DND-41 (cell line): ENCODE data around the gene CNN3.

Source experiments
- ATAC-seq: fragments of 200-7000 bp; cut with Tn5 transposase; 3 replicates; pipeline ENCODE4 v1.9.1; 2021; ENCODE audit warnings: low read depth; ENCODE audit not compliant: insufficient read depth
- DNase-seq: peaks from one replicate; pipeline ENCODE4 v3.0.0-alpha.2; 2020
- H2AFZ ChIP-seq: 2 replicates; pipeline ENCODE4 v1.6.0; 2012; ENCODE audit warnings: low read depth, low read length
- H3K27ac ChIP-seq: 2 replicates; pipeline ENCODE4 v1.5.1; 2012; ENCODE audit warnings: low read length, inconsistent platforms
- H3K27me3 ChIP-seq: fragments of 200-600 bp; sonication (generic); 2 replicates; pipeline ENCODE4 v1.6.0; 2012; ENCODE audit warnings: low read length, mild to moderate bottlenecking, inconsistent platforms; ENCODE audit not compliant: insufficient read depth, poor library complexity
- H3K36me3 ChIP-seq: 2 replicates; pipeline ENCODE4 v1.5.1; 2012; ENCODE audit warnings: low read length, inconsistent platforms; ENCODE audit not compliant: insufficient read depth
- H3K4me1 ChIP-seq: 2 replicates; pipeline ENCODE4 v1.5.1; 2012; ENCODE audit warnings: mild to moderate bottlenecking, low read length; ENCODE audit not compliant: insufficient read depth
- H3K4me2 ChIP-seq: 2 replicates; pipeline ENCODE4 v1.6.0; 2012; ENCODE audit warnings: mild to moderate bottlenecking, moderate library complexity, low read length, inconsistent platforms; ENCODE audit not compliant: insufficient read depth
- H3K4me3 ChIP-seq, 2 experiments: fragments of 200-600 bp in 1 of 2; shearing (Covaris generic) in 1 of 2; 2 replicates each; pipeline ENCODE4 v1.5.1; 2012 to 2016; ENCODE audit warnings: inconsistent platforms in 2 of 2, low read length in 2 of 2, mild to moderate bottlenecking in 2 of 2, low read depth in 1 of 2, moderate library complexity in 1 of 2
- H3K79me2 ChIP-seq: 2 replicates; pipeline ENCODE4 v1.6.0; 2012; ENCODE audit warnings: low read length, inconsistent platforms; ENCODE audit not compliant: insufficient read depth
- H3K9ac ChIP-seq: 2 replicates; pipeline ENCODE4 v1.6.0; 2012; ENCODE audit warnings: low read depth, mild to moderate bottlenecking, inconsistent platforms, low read length, moderate library complexity
- H3K9me3 ChIP-seq: 2 replicates; pipeline ENCODE4 v1.5.1; 2012; ENCODE audit warnings: low read length, moderate library complexity, mild to moderate bottlenecking, inconsistent platforms; ENCODE audit not compliant: insufficient read depth, severe bottlenecking
- H4K20me1 ChIP-seq: 2 replicates; pipeline ENCODE4 v1.6.0; 2012; ENCODE audit warnings: low read length; ENCODE audit not compliant: insufficient read depth
- CTCF ChIP-seq: IDR thresholded peaks from 2 replicates; pipeline ENCODE4 v1.5.1; 2012; ENCODE audit warnings: borderline replicate concordance, low read length, moderate library complexity, mild to moderate bottlenecking; ENCODE audit not compliant: poor library complexity, severe bottlenecking; ENCODE audit errors: extremely low read depth
- EZH2 ChIP-seq: IDR thresholded peaks from 3 replicates; pipeline ENCODE4 v1.6.1; 2012; ENCODE audit warnings: borderline replicate concordance, low read depth, mild to moderate bottlenecking, moderate library complexity, low read length, inconsistent platforms; ENCODE audit not compliant: severe bottlenecking

The CNN3 gene

GRCh38 chr1:94971491-94971924 lies 44.6 kb upstream of the CNN3 start:
- Histone ChIP-seq H4K20me1 (no peaks in the 10 kb centered on the region), H3K27me3 (no peaks in the 10 kb centered on the region), H3K27ac (no peak overlapping the region), H3K4me1 (no peaks in the 10 kb centered on the region), H3K4me3 (no peak overlapping the region), H3K79me2 (no peaks in the 10 kb centered on the region), H3K36me3 (no peaks in the 10 kb centered on the region), H3K4me2 (no peak overlapping the region), H3K9ac (no peak overlapping the region), H2AFZ (no peak overlapping the region), H3K9me3 (no peaks in the 10 kb centered on the region)
- ATAC-seq (no peak), DNase-seq (no peak)
- TF ChIP-seq EZH2 (no peak), CTCF (no peak)

GRCh38 chr1:94970783-94971182 lies 43.9 kb upstream of the CNN3 start:
- Histone ChIP-seq H3K36me3 (no peaks in the 10 kb centered on the region), H3K27me3 (no peaks in the 10 kb centered on the region), H4K20me1 (no peaks in the 10 kb centered on the region), H3K4me3 (no peak overlapping the region), H3K9ac (no peak overlapping the region), H3K79me2 (no peaks in the 10 kb centered on the region), H3K4me2 (no peak overlapping the region), H3K9me3 (no peaks in the 10 kb centered on the region), H3K4me1 (no peaks in the 10 kb centered on the region), H2AFZ (no peak overlapping the region), H3K27ac (no peak overlapping the region)
- no peak for DNase-seq
- ATAC-seq = no peak
- TF ChIP-seq EZH2 = no peak
- TF ChIP-seq CTCF = no peak

- Histone ChIP-seq H4K20me1 (no peaks in the 10 kb centered on the region), H3K9ac (no peak overlapping the region), H3K9me3 (no peaks in the 10 kb centered on the region), H2AFZ (no peak overlapping the region), H3K4me1 (no peaks in the 10 kb centered on the region), H3K36me3 (no peaks in the 10 kb centered on the region), H3K27ac (no peak overlapping the region), H3K4me3 (no peak overlapping the region), H3K79me2 (no peaks in the 10 kb centered on the region), H3K27me3 (no peaks in the 10 kb centered on the region), H3K4me2 (no peak overlapping the region)
- no peak for TF ChIP-seq EZH2
- TF ChIP-seq CTCF = no peak
- no peak for ATAC-seq
- DNase-seq = no peak
Measured at GRCh38 chr1:94969137-94969536, 42.2 kb upstream of the CNN3 start.

GRCh38 chr1:94966033-94966432 lies 39.1 kb upstream of the CNN3 start:
- H3K4me2 ChIP-seq = no peak overlapping the region
- no peak for ATAC-seq
- no peaks in the 10 kb centered on the region for H3K9me3 ChIP-seq

More at GRCh38 chr1:94966033-94966432, 39.1 kb upstream of the CNN3 start:
- DNase-seq = no peak
- Histone ChIP-seq H2AFZ (no peak overlapping the region), H3K27ac (no peak overlapping the region), H3K9ac (no peak overlapping the region), H4K20me1 (no peaks in the 10 kb centered on the region), H3K4me1 (peaks cover 15% of the 10 kb centered on the region), H3K27me3 (no peaks in the 10 kb centered on the region), H3K79me2 (no peaks in the 10 kb centered on the region), H3K36me3 (no peaks in the 10 kb centered on the region), H3K4me3 (no peak overlapping the region)
- TF ChIP-seq EZH2 (no peak), CTCF (no peak)
